OCI-LY3 (cell line): Measurements from ENCODE around the gene ARL8A.
A peak's percentile ranks its signal among the peaks of the same experiment; 100 is the strongest.

ENCODE experiments used
- H2AFZ ChIP-seq: fragments of 200-600, 300-600 bp; shearing (Covaris generic); 2 replicates; pipeline ENCODE4 v1.6.0; 2014; ENCODE audit warnings: antibody characterized with exemption, low read depth, low read length
- H3K27ac ChIP-seq: fragments of 200-600, 300-600 bp; sonication (generic); 2 replicates; pipeline ENCODE4 v1.5.1; 2014; ENCODE audit warnings: mild to moderate bottlenecking, low read length, moderate library complexity, mixed read lengths
- H3K27me3 ChIP-seq: fragments of 200-600, 300-600 bp; sonication (generic); 2 replicates; pipeline ENCODE4 v1.6.1; 2014; ENCODE audit warnings: low read depth, low read length, mixed read lengths
- H3K36me3 ChIP-seq: fragments of 200-600, 300-600 bp; sonication (generic); replicated peaks from 2 replicates; pipeline ENCODE3; 2014; ENCODE audit warnings: low read depth, low read length, mixed read lengths
- H3K4me1 ChIP-seq: fragments of 300-600, 200-600 bp; sonication (generic); 2 replicates; pipeline ENCODE4 v1.6.1; 2014; ENCODE audit warnings: low read length, mixed read lengths
- H3K4me2 ChIP-seq: fragments of 200-600, 300-600 bp; sonication (generic); 2 replicates; pipeline ENCODE4 v1.6.1; 2014; ENCODE audit warnings: low read length, mixed read lengths
- H3K4me3 ChIP-seq: fragments of 300-600, 200-600 bp; sonication (generic); 2 replicates; pipeline ENCODE4 v1.5.1; 2014; ENCODE audit warnings: antibody characterized with exemption, mild to moderate bottlenecking, low read length, moderate library complexity
- H3K79me2 ChIP-seq: fragments of 300-600, 200-600 bp; shearing (Covaris generic); 2 replicates; pipeline ENCODE4 v1.6.1; 2014; ENCODE audit warnings: mild to moderate bottlenecking, low read length, mixed read lengths
- H3K9ac ChIP-seq: fragments of 300-600, 200-600 bp; shearing (Covaris generic); 2 replicates; pipeline ENCODE4 v1.6.0; 2014; ENCODE audit warnings: mild to moderate bottlenecking, low read length, moderate library complexity
- H3K9me3 ChIP-seq: fragments of 200-600, 300-600 bp; shearing (Covaris generic); 2 replicates; pipeline ENCODE4 v1.6.1; 2014; ENCODE audit warnings: low read length, mixed read lengths; ENCODE audit not compliant: insufficient read depth
- H4K20me1 ChIP-seq: fragments of 200-600, 300-600 bp; sonication (generic); 2 replicates; pipeline ENCODE4 v1.6.1; 2016; ENCODE audit warnings: low read length, mixed read lengths; ENCODE audit not compliant: insufficient read depth
- EZH2phosphoT487 ChIP-seq: fragments of 200-600 bp; shearing (Covaris generic); IDR thresholded peaks from 2 replicates; pipeline ENCODE4 v1.6.1; 2018; ENCODE audit warnings: antibody characterized with exemption, mixed run types, low read depth
- TF ChIP-seq, protein P1 (sequence below): fragments of 200-600, 300-600 bp; sonication (generic); IDR thresholded peaks from 2 replicates; pipeline ENCODE4 v1.5.1; 2014; ENCODE audit warnings: antibody characterized with exemption, low read length, low read depth

Gene ARL8A

GRCh38 chr1:202165267-202165941 lies 20.9 kb upstream of the ARL8A start:
- Histone ChIP-seq H3K9ac (peak overlapping the region; percentile 57; the same call in 1 of the 2 replicates), H3K27me3 (no peaks in the 10 kb centered on the region), H2AFZ (peak overlapping the region; percentile 63), H3K4me3 (peak overlapping the region; percentile 68), H3K9me3 (no peaks in the 10 kb centered on the region), H3K27ac (no peak overlapping the region), H3K79me2 (no peaks in the 10 kb centered on the region), H3K4me2 (peak overlapping the region; percentile 81), H4K20me1 (no peaks in the 10 kb centered on the region), H3K36me3 (no peaks in the 10 kb centered on the region), H3K4me1 (peaks cover 51% of the 10 kb centered on the region)
- no peak for TF ChIP-seq EZH2phosphoT487
- TF ChIP-seq, protein P1, sequence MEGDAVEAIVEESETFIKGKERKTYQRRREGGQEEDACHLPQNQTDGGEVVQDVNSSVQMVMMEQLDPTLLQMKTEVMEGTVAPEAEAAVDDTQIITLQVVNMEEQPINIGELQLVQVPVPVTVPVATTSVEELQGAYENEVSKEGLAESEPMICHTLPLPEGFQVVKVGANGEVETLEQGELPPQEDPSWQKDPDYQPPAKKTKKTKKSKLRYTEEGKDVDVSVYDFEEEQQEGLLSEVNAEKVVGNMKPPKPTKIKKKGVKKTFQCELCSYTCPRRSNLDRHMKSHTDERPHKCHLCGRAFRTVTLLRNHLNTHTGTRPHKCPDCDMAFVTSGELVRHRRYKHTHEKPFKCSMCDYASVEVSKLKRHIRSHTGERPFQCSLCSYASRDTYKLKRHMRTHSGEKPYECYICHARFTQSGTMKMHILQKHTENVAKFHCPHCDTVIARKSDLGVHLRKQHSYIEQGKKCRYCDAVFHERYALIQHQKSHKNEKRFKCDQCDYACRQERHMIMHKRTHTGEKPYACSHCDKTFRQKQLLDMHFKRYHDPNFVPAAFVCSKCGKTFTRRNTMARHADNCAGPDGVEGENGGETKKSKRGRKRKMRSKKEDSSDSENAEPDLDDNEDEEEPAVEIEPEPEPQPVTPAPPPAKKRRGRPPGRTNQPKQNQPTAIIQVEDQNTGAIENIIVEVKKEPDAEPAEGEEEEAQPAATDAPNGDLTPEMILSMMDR = peak; percentile 22; the same call in 1 of the 2 replicates

DNA sequence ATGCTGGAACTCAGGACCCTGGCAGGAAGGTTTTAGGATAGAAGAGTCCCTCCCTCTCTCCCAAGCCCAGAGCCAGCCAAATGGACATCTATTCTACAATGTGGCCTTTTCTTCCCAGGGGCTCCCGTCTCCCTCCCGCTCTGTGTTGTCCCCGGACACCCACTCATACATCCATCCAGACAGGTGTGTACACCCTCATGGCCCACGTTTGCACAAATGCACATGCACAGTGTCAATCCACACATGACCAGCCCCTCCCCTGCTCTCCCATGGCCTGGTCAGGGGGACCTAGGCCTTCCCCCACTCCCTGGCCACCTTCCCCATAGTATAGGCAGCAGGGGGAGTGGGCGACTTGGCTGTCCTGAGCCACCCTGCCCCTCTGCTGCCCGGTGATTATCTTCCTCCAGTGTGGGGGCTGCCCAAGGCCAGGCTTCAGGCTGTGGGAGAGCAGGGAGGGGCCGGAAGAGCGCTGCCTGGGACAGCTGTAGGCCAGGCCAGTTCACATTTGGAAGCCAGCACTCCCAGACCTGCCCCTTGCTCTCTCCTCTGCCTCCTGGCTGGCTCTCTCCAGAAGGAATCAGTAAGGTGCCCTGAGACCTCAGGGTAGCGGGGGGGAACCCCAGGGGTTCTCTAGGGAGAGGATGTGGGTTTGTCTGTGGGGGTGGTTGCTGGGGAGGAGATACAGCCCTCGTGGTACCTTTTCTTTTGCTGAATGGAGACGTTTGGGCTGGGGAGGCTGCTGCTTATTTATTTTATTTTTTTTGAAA lies 19.9 kb upstream of the ARL8A start:
- Histone ChIP-seq H4K20me1 (no peaks in the 10 kb centered on the region), H3K4me1 (peaks cover 60% of the 10 kb centered on the region), H3K9ac (peak overlapping the region; percentile 57; the same call in 1 of the 2 replicates), H3K9me3 (no peaks in the 10 kb centered on the region), H3K27me3 (no peaks in the 10 kb centered on the region), H3K4me2 (peak overlapping the region; percentile 81), H2AFZ (peak overlapping the region; percentile 66; the same call in 1 of the 2 replicates), H3K27ac (no peak overlapping the region), H3K4me3 (peak overlapping the region; percentile 68), H3K79me2 (no peaks in the 10 kb centered on the region), H3K36me3 (no peaks in the 10 kb centered on the region)
- TF ChIP-seq, protein P1 = no peak
- no peak for TF ChIP-seq EZH2phosphoT487

GRCh38 chr1:202163281-202164270 lies 19.0 kb upstream of the ARL8A start:
- Histone ChIP-seq H3K27ac (no peak overlapping the region), H3K36me3 (no peaks in the 10 kb centered on the region), H4K20me1 (no peaks in the 10 kb centered on the region), H3K9ac (no peak overlapping the region), H3K9me3 (no peaks in the 10 kb centered on the region), H3K79me2 (no peaks in the 10 kb centered on the region), H2AFZ (no peak overlapping the region), H3K4me1 (peaks cover 69% of the 10 kb centered on the region), H3K4me3 (no peak overlapping the region), H3K27me3 (no peaks in the 10 kb centered on the region), H3K4me2 (peak overlapping the region; percentile 91; the same call in 1 of the 2 replicates)
- TF ChIP-seq, protein P1 = no peak
- TF ChIP-seq EZH2phosphoT487 = no peak
